HS-5 (cell line): Measurements from ENCODE around the gene ETFBKMT.

Source experiments
- DNase-seq: peaks from one replicate; pipeline ENCODE4 v3.0.0-alpha.2; 2012; ENCODE audit warnings: low read depth

Gene ETFBKMT

GRCh38 chr12:31722580-31722979 lies 63.1 kb downstream of the ETFBKMT start:
- no peak for DNase-seq
